ENCODE measurements around the gene FRMPD4.

The FRMPD4 gene

GRCh38 chrX:12554206-12554605 is 415.9 kb downstream of the FRMPD4 start:
- no peak for DNase-seq

- DNase-seq: no peak
Measured at GRCh38 chrX:12563121-12563520, 424.8 kb downstream of the FRMPD4 start.

- no peak for DNase-seq
Measured at GRCh38 chrX:12564221-12564620, 425.9 kb downstream of the FRMPD4 start.

GRCh38 chrX:12567857-12568256 is 429.6 kb downstream of the FRMPD4 start:
- DNase-seq: no peak

GRCh38 chrX:12570859-12571501 is 432.7 kb downstream of the FRMPD4 start:
- DNase-seq: no peak

- DNase-seq: no peak
Measured at GRCh38 chrX:12579311-12579710, 441.0 kb downstream of the FRMPD4 start.

- DNase-seq: no peak
Measured at GRCh38 chrX:12580548-12580947, 442.3 kb downstream of the FRMPD4 start.

GRCh38 chrX:12581546-12581945 is 443.3 kb downstream of the FRMPD4 start:
- DNase-seq: no peak

- no peak for DNase-seq
Measured at GRCh38 chrX:12582649-12583048, 444.4 kb downstream of the FRMPD4 start.

- DNase-seq: no peak
Measured at GRCh38 chrX:12583543-12583942, 445.3 kb downstream of the FRMPD4 start.

GRCh38 chrX:12595720-12596119 is 457.4 kb downstream of the FRMPD4 start:
- no peak for DNase-seq

GRCh38 chrX:12610079-12610478 is 471.8 kb downstream of the FRMPD4 start:
- no peak for DNase-seq

GRCh38 chrX:12611471-12611870 is 473.2 kb downstream of the FRMPD4 start:
- no peak for DNase-seq

GRCh38 chrX:12614266-12614665 is 476.0 kb downstream of the FRMPD4 start:
- no peak for DNase-seq

GRCh38 chrX:12615061-12615460 is 476.8 kb downstream of the FRMPD4 start:
- DNase-seq: no peak

- DNase-seq: no peak
Measured at GRCh38 chrX:12617241-12617640, 479.0 kb downstream of the FRMPD4 start.

- no peak for DNase-seq
Measured at GRCh38 chrX:12647230-12647629, 509.0 kb downstream of the FRMPD4 start.

GRCh38 chrX:12648995-12649394 is 510.7 kb downstream of the FRMPD4 start:
- DNase-seq: no peak

GRCh38 chrX:12657433-12657832 is 519.2 kb downstream of the FRMPD4 start:
- DNase-seq: no peak

- DNase-seq: no peak
Measured at GRCh38 chrX:12657881-12658280, 519.6 kb downstream of the FRMPD4 start.

- no peak for DNase-seq
Measured at GRCh38 chrX:12661464-12661863, 523.2 kb downstream of the FRMPD4 start.

- no peak for DNase-seq
Measured at GRCh38 chrX:12672367-12673106, 534.3 kb downstream of the FRMPD4 start.

GRCh38 chrX:12673487-12673886 is 535.2 kb downstream of the FRMPD4 start:
- no peak for DNase-seq

- no peak for DNase-seq
Measured at GRCh38 chrX:12679522-12679921, 541.2 kb downstream of the FRMPD4 start.

- DNase-seq: no peak
Measured at GRCh38 chrX:12681047-12681446, 542.8 kb downstream of the FRMPD4 start.

Data from NCI-H446 treated with DMSO at 0.1 percent for 48 hours (cell line).